Fibroblast of skin of left quadriceps (primary cell): ENCODE data around the gene NET1.

Experiments
- DNase-seq, 2 experiments: peaks; one replicate each; pipeline ENCODE4 v3.0.0-alpha.2; 2013; ENCODE audit warnings: low read depth in 2 of 2

NET1 gene

DNA sequence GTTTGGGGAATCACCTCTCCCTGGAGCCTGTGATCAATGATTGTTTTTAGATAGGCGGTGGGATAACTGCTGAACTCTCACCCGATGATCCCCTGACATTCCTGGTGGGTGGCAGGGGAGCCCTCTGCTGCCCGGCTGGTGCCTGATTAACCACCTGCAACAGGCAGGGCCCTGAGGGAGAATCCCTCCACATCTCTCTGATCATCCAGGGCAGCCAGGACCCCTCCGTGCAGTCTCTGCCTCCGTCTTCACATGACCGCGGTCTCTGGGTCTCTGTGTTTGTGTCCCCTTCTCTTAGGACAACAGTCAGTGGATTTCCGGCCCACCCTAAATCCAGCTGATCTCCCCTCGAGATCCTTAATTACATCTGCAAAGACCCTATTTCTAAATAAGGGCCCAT lies 69.7 kb downstream of the NET1 start:
- DNase-seq: no peak

DNA sequence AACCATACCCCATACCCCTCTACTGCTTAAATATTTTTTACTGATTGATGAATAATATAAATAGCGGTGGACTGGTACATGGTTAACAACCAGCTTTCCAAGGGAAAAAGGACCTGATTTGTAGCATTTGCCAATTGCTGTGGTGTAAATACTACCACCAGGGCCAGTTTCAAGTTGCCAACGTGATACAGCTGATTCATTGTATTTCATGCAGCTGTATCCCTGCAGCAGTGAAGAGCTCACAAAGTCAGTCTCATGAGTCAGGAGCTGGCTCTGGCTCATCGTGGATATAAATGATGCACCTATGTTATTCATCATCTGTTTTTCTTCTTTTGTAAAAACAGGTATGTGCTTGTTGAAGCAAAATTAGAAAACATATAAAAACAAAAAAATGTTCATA lies 71.8 kb downstream of the NET1 start:
- no peak for DNase-seq

DNA sequence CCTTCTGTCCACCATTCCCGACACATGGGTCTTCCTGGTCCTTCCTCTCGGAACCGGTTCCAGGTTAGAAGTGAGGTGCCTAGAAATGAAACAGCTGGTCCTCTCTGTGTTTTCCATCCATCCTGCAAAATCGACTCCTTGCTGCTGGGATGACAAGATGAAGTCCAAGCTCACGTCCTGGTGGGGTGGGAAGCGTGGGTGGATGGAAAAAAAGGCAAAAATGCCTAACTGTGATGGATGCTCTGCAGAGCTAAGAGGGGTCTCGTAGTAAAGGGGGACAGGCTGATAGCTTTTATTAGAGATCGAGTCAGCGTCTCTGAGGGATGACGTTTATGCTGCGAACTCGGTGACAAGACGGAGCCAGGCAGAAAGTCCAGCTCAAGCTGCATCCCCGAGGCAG lies 72.9 kb downstream of the NET1 start:
- DNase-seq: no peak

DNA sequence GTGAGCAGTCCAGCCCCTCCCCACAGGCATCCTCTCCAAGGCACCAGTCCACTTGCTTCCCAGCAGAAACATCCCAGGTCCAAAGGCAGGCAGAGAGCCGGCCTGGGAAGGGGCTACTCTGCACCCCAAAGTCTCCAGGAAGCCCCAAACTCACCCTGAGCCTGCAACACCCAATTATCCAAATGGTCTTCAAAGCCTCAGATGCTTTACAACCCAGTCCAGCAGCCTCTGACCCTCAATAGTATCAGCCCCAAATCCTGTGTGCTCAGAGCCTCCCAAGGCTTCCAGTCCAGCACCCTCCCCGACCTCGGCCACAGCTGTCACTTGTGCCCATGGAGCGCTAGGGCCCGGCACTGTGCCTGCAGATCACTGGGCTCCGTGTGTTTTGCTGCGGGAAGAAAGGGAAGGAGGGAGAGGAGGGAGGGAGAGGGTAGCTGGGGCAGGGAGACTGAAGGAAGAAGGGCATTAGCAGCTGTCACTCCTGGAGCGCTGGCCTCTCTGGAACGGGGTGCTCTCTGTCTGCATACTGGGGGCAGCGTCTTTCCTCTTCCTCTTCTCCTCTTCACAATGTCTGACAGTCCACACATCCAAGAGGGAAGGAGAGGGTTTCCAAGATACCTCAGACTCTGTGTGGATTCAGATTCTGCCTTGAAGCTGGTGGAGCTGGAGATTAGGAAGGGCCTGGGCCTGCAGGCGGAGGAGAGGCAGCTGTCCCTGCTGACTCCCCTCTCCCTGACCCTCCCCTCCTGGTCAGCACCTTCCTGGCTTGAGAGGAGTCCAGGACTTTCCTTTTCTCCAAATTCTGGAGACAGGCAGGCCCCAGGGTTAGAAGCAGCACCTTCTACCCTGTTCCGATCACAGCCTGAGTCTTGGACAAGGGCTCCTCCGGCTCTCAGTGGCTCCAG lies 73.8 kb downstream of the NET1 start:
- DNase-seq: no peak

DNA sequence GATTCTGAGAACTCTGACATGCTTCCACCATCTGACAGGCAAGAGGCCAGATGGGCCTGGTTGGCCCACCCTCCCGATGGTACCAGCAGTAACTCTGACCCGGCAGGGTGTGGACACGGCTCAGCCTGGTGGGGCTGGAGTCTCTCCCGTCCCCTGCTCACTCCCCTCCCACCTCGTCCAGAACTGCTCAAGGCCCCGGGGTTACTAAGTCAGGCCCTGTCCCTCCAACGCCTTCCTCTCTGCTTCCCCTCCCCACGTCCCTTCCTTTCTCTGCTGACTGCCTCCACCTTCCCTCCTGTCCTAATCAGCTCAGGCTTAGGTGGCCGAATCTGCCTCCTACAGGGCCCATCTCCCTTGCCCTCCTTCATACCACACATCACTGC lies 74.5 kb downstream of the NET1 start:
- DNase-seq: no peak

DNA sequence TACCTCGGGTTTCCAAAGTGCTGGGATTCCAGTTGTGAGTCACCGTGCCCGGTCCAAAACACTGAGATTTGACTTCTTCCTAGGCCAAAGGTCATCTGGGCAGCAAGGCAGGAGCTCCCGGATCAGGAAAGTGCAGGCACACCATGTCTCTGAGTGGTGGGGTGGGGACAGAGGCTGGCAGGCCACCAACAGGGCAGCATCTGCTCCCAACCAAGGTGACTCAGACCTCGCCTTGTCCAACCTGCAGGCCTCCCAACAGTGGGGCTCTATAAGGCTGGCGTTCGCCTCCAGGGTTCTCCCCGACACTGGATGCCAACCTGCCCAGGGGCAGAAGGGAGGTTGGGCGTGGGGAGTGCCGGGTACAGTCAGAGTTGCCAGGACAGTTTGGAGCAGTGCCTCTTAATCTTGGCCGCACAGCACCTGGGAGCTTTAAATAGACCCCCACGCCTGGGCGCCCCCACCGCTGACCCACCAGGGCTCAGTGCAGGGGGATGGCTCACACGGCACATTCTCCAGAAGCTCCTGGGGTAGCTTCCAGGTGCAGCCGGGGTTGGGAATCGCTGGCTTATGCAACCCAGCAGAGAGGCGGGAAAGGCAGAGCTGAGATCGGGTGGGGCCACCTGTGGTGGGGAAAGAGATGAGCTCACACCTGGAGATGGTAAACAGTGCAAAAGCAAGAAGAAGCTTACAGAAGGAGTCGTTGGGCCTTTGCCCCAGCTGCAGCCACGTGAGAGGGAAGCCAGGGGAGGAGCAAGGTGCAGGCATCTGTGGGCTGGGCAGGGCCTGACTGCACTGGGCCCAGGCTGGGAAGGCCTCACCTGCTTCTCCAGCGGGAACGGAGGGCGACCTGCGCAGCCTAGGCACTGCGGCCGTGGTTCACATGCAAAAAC lies 76.2 kb downstream of the NET1 start:
- DNase-seq: no peak

DNA sequence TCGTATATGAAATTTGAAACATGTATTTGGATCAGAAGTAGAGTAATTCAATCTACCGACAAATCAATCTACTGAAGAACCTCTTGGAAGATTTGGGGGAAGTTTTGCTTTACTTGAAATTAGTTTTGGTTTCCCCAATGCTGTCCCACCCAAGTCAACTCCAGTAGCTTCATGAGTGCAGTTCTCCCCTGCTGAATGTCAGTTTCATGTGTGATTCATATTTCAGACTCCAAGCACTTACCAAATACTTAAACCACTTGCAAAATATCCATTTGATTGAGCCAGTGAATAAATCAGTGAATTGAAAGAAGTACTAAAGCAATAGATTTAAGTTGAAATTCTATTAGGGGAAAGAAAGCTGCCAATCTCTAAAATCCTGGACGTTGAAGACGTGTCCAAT lies 77.7 kb downstream of the NET1 start:
- DNase-seq: no peak

DNA sequence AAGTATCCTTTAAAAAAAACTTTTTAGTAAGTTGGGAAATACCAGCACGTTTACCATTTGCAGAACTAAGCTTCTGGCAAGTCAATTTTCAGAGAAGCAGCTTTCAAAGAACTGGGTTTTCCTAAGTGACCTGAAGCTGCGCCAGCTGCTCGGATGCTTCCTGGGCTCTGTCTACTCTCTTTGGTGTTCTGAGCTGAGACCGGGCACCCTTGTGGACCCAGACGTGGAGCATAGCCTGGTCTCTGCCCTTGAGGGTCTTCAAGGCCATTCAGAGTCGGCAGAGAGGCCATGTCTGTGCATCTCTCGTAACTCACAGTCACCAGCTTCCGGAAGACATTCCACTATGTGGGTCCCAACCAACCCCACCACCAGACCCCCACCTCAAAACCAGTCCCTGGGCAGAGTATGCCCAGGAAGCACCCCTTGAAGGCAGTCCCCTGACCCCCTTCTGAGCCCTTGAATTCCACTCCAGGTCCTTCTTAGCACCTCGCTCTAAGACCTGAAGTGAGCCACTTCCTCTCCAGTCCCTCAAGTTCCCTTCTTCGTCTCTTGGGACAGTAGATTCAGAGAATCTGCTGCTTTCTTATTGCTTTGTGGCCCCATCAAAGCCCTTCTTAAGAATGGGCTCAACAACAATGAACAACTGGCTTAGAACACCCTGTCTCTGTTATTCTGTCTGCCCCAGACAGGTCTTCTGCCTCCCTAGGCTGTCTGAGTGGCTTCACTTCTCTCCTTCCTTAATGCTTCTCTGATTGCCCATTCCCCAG lies 78.5 kb downstream of the NET1 start:
- no peak for DNase-seq

DNA sequence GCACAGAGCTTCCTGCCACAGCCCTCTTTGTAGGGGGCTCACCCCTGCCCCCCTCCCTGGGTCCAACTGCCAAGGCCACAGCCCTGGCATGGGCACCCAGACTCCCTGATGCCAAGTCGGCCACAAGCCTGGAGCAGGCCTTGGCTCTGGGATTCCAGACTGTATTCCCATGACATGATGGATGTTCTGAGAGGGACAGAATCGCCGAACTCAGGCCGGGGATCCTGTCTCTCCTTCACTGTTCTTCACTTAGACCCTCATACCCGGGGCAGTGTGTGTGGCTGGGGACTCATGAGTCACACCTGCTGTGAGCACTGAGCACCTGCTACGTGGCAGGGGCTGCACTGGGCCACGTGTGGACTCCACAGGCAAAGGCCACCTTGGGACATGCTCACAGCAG lies 79.1 kb downstream of the NET1 start:
- no peak for DNase-seq

DNA sequence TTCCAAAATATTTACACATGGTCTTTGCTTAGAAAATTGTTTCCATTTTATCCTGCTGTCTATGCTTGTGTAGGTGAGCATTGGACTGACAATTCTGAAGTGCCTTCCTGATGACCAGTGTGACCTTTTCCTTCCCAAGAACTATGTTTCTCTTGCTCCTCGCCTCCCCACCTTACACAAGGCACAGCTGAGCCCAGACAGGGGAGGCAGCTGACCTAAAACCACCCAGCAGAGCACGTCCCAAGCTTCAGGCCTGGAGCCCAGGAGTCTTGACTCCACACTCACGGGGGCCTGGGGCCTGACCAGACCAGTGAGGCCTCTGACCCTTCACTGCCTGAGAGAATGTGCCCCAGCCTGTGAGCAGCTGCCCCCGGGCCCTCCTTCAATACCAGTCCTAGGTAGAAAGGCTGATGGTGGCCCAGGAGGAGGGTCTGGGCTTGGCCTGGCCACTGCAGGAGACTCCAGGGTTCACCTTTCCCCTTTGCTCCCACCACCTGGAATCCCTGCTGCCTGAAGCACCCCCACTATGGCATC lies 80.0 kb downstream of the NET1 start:
- DNase-seq: no peak

DNA sequence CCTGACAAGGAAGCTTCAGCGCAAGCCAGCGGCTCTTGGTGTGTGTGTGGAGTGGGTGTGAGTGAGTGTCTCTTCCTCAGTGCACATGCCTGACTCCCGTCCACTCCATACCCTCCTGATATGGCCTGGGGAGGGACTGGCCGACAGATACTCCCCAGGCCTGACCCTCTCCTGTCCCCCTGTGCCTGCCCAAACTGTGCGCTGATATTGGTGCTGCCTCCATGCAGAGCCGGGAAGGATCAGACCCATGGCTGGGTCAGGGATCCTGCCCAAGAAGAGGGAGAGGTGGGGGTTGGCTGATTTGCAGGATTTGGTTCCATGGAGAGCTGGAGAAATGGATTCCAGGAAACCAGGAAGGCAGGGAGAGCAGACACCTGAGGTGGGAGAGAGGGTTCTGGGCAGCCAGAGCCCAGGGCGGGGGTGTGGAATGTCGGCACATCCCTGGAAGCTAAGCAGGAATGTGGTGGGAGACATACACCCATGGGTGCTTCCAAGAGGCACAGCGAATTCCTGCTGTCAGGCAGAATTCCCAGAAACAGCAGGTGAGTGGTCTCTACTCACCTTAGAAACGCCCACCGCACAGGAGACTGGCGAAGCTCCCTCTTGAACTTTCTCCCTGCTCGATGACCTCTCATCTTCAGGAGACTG lies 80.7 kb downstream of the NET1 start:
- DNase-seq: no peak

DNA sequence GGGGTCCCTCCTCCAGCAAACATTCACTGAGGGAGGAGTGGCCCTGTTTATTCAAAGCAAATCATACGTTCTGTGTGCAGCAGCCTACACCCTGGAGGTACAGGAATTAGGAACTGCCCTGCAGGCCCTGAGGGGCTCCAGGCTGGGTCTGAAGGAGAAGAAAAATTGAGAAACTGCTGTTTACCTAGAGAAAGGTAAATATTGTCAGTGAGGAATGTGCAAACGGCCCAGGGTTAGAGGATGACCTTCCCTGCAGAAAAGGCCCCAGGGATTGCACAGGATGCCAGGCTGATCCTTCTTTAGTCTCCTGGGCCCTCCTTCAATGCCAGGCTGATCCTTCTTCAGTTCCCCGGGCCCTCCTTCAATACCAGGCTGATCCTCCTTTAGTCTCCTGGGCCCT lies 81.3 kb downstream of the NET1 start:
- DNase-seq: no peak

DNA sequence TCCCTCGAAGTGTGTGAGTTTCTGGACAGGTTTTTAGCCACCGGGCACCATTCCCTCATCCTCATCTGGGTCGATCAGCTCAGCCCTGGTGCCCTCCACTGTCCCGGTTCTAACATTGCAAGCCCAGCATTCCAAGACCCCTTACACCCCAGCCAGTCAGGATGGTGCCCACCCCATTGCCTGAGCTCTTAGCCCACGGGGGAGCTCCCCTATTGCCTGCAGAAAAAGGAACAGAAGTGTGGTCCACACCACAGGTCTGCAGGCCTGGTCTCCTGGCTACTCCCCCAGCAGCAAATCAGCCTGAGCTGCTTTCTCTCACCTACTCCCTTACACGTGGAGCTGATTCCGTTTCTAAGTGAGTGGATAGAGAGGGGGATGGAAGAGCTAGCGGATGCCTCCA lies 82.3 kb downstream of the NET1 start:
- DNase-seq: no peak

DNA sequence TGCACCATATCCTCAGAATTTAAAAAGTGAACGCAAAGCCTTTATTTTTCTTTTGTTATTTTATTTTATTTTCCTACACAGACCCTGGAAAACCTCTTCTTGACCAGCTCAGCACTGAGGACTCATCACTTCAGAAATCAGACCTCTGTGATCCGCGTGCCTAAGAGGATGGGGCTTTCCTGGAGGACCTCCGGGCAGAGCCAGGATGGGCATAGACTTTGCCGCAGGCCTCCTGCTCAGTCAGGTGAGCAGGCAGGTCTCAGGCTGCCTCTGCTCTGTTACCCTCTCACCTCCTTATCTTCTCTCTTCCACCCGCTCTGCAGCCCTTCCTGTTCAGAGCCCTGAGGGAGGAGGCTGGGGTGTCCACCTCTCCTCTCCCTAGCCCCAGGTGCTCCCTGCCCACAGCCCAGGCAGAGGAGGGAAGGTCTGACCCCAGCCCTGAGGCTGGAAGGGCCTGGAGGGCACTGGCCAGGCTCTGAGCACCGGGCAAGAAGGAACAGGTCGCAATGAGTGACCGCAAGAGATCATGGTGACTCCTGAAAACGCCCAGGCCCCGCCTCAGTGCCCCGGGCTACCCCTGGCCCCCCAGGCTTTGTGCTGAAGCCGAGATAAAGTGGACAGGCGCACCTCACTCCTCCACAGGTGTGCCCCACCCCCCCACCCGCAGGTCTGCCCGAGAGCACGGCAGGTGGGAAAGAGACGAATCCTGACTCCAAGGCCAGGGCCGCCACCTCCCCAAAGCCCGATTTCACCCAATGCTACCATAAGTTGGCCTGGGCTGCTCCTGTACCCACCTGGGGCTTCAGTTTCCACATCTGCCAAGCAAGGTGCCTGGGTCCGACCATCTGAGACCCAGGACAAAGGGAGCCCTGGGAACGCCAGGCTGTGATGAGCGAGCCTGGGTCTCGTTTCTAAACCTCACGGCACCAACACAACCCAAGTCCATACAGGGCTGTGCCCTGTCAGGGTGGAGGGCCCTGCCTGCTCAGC lies 84.2 kb downstream of the NET1 start:
- DNase-seq: no peak

DNA sequence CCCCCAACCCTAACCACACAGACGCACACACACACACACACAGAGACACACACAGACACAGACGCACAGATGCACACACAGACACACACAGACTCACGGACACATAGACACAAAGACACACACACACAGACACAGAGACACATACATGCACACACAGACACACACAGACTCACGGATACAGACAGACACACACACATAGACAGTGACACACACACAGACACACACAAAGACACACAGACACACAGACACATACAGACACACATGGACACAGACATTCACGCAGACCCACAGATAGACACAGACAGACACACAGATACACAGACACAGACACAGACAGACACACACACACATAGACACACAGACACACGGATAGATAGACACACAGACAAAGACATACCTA lies 84.9 kb downstream of the NET1 start:
- no peak for DNase-seq

DNA sequence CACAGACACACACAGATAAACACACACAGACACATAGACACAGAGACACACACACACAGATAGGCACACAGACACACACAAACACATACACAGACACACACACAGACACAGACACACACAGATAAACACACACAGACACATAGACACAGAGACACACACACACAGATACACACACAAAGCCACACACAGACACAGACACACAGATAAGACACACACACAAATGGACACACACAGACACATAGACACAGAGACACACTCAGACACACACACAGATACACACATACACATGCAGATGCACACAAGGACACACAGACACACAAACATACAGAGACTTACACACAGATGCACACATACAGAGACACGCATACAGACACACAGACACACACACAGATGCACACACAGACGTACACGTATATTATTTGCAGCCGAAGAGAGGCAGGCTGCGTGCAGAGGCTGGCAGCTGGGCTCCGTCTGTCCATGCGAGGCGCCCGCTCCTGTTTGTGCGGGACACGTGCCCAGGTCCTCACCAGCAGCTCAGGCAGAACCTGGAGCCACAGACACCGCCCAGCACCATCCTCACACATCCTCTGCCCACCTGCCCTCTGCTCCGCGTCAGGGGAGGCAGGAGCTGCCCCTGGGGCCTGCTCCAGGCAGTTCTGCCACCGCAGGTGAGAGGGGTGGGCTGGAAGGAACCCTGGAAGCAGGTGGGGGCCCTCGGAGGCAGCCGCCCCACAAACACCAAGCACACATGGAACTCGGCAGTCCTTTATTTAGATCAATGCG lies 85.8 kb downstream of the NET1 start:
- DNase-seq: no peak

DNA sequence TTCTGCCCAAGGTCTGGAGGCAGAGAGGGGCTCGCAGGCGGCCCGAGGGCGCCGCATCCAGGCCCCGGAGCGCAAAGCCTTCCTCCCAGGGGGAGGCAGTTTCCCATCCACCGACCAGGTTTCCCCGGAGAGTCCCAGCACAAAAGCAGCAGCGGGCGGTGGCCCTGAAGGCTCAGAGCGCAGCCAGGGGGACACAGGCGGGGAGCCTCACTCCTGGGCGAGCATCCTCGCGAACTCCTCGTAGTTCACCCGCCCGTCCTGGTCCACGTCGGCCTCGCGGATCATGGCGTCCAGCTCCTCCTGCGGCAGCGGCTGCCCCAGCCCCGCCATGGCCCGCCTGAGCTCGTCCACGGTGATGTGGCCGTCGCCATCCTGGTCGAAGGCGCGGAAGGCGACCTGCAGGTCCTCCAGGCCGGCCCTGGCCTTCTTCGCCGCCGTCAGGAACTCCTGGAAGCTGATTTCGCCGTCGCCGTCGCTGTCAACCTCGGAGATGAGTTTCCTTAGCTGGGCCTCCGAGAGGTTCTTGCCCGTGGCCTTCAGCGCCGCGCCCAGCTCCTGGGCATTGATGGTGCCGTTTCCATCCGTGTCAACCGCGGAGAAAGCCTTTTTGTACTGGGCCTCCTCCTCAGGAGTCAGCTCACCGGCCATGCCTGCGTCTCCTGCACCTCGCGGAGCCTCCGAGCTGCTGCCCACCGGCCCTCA lies 86.6 kb downstream of the NET1 start:
- no peak for DNase-seq

DNA sequence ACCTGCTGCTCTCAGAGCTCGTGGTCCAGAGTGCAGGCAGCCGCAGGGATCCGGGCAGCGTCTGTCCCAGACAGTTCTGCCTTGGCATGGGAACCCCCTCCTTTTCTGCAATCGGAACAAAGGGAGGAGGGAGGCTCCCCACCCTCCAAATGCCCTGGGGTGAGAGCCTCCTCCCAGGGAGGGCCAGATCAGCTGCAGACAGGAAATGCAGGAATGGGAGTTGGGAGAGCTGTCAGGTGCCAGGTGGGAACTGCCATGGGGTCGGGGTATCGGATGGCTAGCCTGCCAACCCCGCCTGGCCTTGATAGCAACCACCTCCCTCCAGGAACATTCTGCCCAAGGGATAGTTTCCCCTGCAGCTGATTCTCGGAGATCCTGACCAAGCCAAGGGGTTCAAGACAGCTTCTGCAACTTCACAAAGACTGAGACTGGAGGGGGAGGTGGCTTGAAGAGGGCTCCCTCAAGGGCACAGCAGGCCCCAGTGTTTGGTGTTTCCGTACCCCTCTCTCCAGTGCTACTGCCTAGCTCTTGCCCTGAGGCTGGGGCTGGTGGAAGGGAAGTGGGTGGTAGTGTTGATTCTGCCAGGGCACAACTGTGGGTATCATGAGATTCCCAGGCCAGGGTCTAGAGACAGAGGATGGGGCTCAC lies 87.3 kb downstream of the NET1 start, which contains the start of gene CALML5:
TSS of gene CALML5 (minus strand) at position 78 of the 648 bp plus-strand sequence. CDS start 132 bp downstream, outside the sequence.
- no peak for DNase-seq
